CD14-positive monocyte (primary cell): Measurements from ENCODE around the gene METAP1D. TPM values are rescaled to one million over a fixed set of nuclear protein-coding genes. Genes with fewer than 3 reads are reported as not detected.

ENCODE experiments used
- DNase-seq, 3 donors: peaks; one replicate each; pipeline ENCODE4 v3.0.0-alpha.2; 2011 to 2022
- H2AFZ ChIP-seq: 2 replicates; pipeline ENCODE4 v1.6.0; 2012; ENCODE audit warnings: mild to moderate bottlenecking, low read depth, low read length, inconsistent platforms; ENCODE audit not compliant: insufficient read depth, poor library complexity, severe bottlenecking
- H3K27ac ChIP-seq, 2 donors: 1 replicate in 1 of 2; 2 replicates in 1 of 2; pipeline ENCODE4 v1.5.1; 2012 to 2013; ENCODE audit warnings: low read length in 2 of 2, control low read depth in 1 of 2, inconsistent platforms in 1 of 2, low read depth in 1 of 2, mild to moderate bottlenecking in 1 of 2
- H3K27me3 ChIP-seq, 2 donors: one replicate each; pipeline versions ENCODE4 v1.6.0 to v1.6.1; 2011 to 2013; ENCODE audit warnings: low read length in 2 of 2; ENCODE audit not compliant: control insufficient read depth in 2 of 2, insufficient read depth in 2 of 2
- H3K36me3 ChIP-seq, 2 donors: replicated peaks in 1 of 2; 1 replicate in 1 of 2; 2 replicates in 1 of 2; pipeline versions ENCODE4 v1.5.1 to v1.6.1; 2012 to 2013; ENCODE audit warnings: low read length in 2 of 2, control low read depth in 1 of 2, inconsistent platforms in 1 of 2, mild to moderate bottlenecking in 1 of 2; ENCODE audit not compliant: insufficient read depth in 2 of 2, control insufficient read depth in 1 of 2
- H3K4me1 ChIP-seq, 2 donors: 1 replicate in 1 of 2; 2 replicates in 1 of 2; pipeline versions ENCODE4 v1.5.1 to v1.6.1; 2012 to 2013; ENCODE audit warnings: low read length in 2 of 2, control low read depth in 1 of 2, inconsistent platforms in 1 of 2, mild to moderate bottlenecking in 1 of 2, moderate library complexity in 1 of 2; ENCODE audit not compliant: insufficient read depth in 2 of 2, control insufficient read depth in 1 of 2
- H3K4me2 ChIP-seq: replicated peaks from 2 replicates; pipeline ENCODE3; 2012; ENCODE audit warnings: low read length, moderate library complexity, mild to moderate bottlenecking; ENCODE audit not compliant: poor library complexity, severe bottlenecking; ENCODE audit errors: extremely low read depth
- H3K4me3 ChIP-seq, 3 experiments: fragments of 200-600 bp in 1 of 3; sonication (generic) in 1 of 3; replicated peaks in 1 of 3; 1 replicate in 2 of 3; 2 replicates in 1 of 3; pipeline ENCODE4 v1.5.1; 2011 to 2013; ENCODE audit warnings: low read length in 3 of 3, mild to moderate bottlenecking in 3 of 3, control low read depth in 2 of 3, low read depth in 2 of 3, inconsistent platforms in 1 of 3, moderate library complexity in 1 of 3
- H3K79me2 ChIP-seq: 2 replicates; pipeline ENCODE4 v1.6.0; 2012; ENCODE audit warnings: mild to moderate bottlenecking, control low read depth, inconsistent platforms, low read length, moderate library complexity; ENCODE audit not compliant: insufficient read depth
- H3K9ac ChIP-seq: 2 replicates; pipeline ENCODE4 v1.6.0; 2017; ENCODE audit warnings: low read length, mild to moderate bottlenecking; ENCODE audit not compliant: insufficient read depth, poor library complexity, severe bottlenecking
- H3K9me3 ChIP-seq, 2 donors: replicated peaks in 1 of 2; 1 replicate in 1 of 2; 2 replicates in 1 of 2; pipeline versions ENCODE4 v1.5.1 to v1.6.1; 2012 to 2013; ENCODE audit warnings: low read length in 2 of 2, control low read depth in 1 of 2; ENCODE audit not compliant: control insufficient read depth in 1 of 2, insufficient read depth in 1 of 2
- H4K20me1 ChIP-seq: 2 replicates; pipeline ENCODE4 v1.6.0; 2012; ENCODE audit warnings: mild to moderate bottlenecking, low read length, control low read depth, moderate library complexity; ENCODE audit not compliant: insufficient read depth
- H3K27ac Mint-ChIP-seq, 7 donors: one replicate each; pipeline ENCODE4 v1.8.0; 2020; ENCODE audit warnings: mild to moderate bottlenecking in 7 of 7, mixed read lengths in 7 of 7, moderate library complexity in 6 of 7, inconsistent platforms in 2 of 7
- H3K27me3 Mint-ChIP-seq, 3 donors: one replicate each; pipeline ENCODE4 v1.8.0; 2021 to 2022; ENCODE audit warnings: low read depth in 3 of 3, mild to moderate bottlenecking in 3 of 3, mixed read lengths in 3 of 3, moderate library complexity in 3 of 3, inconsistent platforms in 1 of 3
- H3K36me3 Mint-ChIP-seq, 2 donors: one replicate each; pipeline ENCODE4 v1.8.0; 2020; ENCODE audit warnings: mixed read lengths in 2 of 2, inconsistent platforms in 1 of 2, mild to moderate bottlenecking in 1 of 2
- H3K4me1 Mint-ChIP-seq: one replicate; pipeline ENCODE4 v1.8.0; 2020; ENCODE audit warnings: mild to moderate bottlenecking, mixed read lengths
- H3K4me3 Mint-ChIP-seq, 2 donors: one replicate each; pipeline ENCODE4 v1.8.0; 2020; ENCODE audit warnings: mild to moderate bottlenecking in 2 of 2, mixed read lengths in 2 of 2, moderate library complexity in 1 of 2
- H3K9me3 Mint-ChIP-seq, 7 donors: one replicate each; pipeline ENCODE4 v1.8.0; 2020 to 2022; ENCODE audit warnings: mixed read lengths in 7 of 7, mild to moderate bottlenecking in 6 of 7, moderate library complexity in 6 of 7, inconsistent platforms in 2 of 7
- WGBS: methylation state at CpG from one replicate; pipeline ENCODE4 v1.1.5; 2013; ENCODE audit warnings: missing lambda C conversion rate; ENCODE audit not compliant: insufficient coverage; 5-methylcytosine and 5-hydroxymethylcytosine counted together
- intact Hi-C, 2 donors: fragments of 100-400 bp; cut with micrococcal nuclease; formaldehyde crosslinking; loops; one replicate each; pipeline versions ENCODE4 v1.15.0 to v1.15.1; 2023
- polyA plus RNA-seq, 3 donors: library from polyadenylated mRNA; depleted of rRNA in 1 of 3; unstranded in 2 of 3; stranded (reverse) in 1 of 3; fragments of 300-500 nt in 2 of 3; fragments of >200 nt in 1 of 3; fragmentation: Illumina TruSeq in 2 of 3; gene quantifications; 1 replicate in 2 of 3; 2 replicates in 1 of 3; pipeline ENCODE4 v1.2.3, GENCODE V29; 2012 to 2021
- TF ChIP-seq, protein P1 (sequence below): fragments of 200-600 bp; IDR thresholded peaks from one replicate; pipeline ENCODE4 v1.8.0; 2022; ENCODE audit warnings: antibody characterized with exemption, mild to moderate bottlenecking

METAP1D gene
- polyA plus RNA-seq, 3 donors, result 0.37 to 1.7 (median 0.41) TPM

DNA sequence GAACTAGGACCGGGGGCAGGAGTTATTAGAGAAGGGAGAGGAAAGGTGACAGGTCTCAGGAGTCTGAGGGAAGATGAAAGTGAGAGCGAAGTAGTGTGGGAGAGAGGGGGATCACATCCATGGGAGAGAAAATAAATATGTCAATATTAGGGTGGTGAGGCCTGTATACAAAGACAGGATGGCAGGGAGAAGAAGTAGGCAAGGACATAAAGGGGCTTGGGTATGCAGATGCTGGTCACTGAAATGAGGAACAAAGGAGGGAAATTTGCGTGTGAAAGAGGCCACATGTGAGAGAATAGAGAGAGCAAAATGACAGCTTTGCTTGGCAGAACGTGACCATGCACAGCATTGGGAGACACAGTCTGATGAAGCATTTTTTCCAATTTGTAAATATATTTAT, 13.6 kb downstream of the METAP1D start:
- WGBS, result 46% methylated on average over 3 of the region's 4 CpGs
- Histone ChIP-seq H4K20me1 (no peaks in the 10 kb centered on the region), H3K9me3 (no peaks in the 10 kb centered on the region), H3K4me3 (no peak overlapping the region), H3K4me2 (no peak overlapping the region), H3K27ac (no peak overlapping the region), H2AFZ (no peak overlapping the region), H3K36me3 (no peaks in the 10 kb centered on the region), H3K79me2 (no peaks in the 10 kb centered on the region), H3K4me1 (peaks cover 47% of the 10 kb centered on the region in 2 donors), H3K27me3 (no peaks in the 10 kb centered on the region), H3K9ac (no peak overlapping the region)
- H3K4me3 Mint-ChIP-seq, result no peak overlapping the region
- intact Hi-C loops, result no loop called here
- TF ChIP-seq, protein P1, sequence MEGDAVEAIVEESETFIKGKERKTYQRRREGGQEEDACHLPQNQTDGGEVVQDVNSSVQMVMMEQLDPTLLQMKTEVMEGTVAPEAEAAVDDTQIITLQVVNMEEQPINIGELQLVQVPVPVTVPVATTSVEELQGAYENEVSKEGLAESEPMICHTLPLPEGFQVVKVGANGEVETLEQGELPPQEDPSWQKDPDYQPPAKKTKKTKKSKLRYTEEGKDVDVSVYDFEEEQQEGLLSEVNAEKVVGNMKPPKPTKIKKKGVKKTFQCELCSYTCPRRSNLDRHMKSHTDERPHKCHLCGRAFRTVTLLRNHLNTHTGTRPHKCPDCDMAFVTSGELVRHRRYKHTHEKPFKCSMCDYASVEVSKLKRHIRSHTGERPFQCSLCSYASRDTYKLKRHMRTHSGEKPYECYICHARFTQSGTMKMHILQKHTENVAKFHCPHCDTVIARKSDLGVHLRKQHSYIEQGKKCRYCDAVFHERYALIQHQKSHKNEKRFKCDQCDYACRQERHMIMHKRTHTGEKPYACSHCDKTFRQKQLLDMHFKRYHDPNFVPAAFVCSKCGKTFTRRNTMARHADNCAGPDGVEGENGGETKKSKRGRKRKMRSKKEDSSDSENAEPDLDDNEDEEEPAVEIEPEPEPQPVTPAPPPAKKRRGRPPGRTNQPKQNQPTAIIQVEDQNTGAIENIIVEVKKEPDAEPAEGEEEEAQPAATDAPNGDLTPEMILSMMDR, result no peak
- H3K4me1 Mint-ChIP-seq, result peaks cover 63% of the 10 kb centered on the region
- peak; percentile 59 to 67 (median 62) for DNase-seq
- peaks cover 0 to 3% of the 10 kb centered on the region in 2 donors for H3K36me3 Mint-ChIP-seq
- peaks cover 0 to 5% (median 0%) of the 10 kb centered on the region in 7 donors for H3K9me3 Mint-ChIP-seq
- H3K27ac Mint-ChIP-seq, result peak overlapping the region in 3 of 7 donors; percentile 4 to 45 (median 14)
- H3K27me3 Mint-ChIP-seq, result peaks cover 0 to 2% (median 0%) of the 10 kb centered on the region in 3 donors

DNA sequence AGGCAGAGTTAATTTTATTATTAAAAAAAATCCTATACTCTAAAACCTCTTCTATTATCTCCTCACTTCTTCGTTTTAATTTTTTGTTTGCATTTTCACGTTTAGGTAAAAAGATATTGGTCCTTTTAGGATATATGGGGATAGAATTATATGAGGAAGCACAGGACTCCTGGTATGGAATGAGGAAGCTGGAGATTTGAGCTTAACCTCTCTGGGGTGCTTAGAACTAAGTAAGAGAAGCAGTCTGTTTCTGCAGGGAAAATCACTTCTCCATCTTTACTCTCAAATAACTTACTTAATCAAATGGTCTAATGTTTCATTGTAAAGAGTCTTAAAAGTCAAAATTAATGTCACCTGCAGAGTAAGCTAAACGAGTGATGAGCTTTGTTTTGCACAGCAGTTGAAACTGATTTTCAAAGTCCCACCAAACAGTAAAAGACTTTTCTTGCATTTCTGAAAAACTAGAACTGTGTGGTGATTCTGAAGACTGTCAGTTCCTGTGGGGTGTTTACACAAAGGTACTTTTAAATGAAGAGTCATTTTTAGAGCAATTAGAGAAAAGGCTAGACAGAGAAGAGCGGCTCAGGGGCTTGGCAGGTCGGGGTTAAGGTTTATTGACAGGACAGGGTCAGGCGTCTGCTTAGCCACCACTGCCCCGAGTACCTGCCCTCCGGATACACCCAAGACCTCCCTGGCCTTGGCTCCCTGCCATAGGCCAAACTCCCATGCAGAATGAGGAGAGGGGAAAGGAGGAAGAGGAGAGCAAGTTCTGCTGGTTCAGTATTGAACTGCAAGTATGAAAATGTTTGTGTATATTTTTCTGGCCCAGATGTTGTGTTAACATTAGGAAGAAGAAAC, 21.6 kb downstream of the METAP1D start:
- Histone ChIP-seq H3K27me3 (no peaks in the 10 kb centered on the region), H3K4me2 (no peak overlapping the region), H3K4me3 (no peak overlapping the region), H3K9ac (no peak overlapping the region), H3K27ac (no peak overlapping the region), H3K36me3 (no peaks in the 10 kb centered on the region), H4K20me1 (no peaks in the 10 kb centered on the region), H3K9me3 (no peaks in the 10 kb centered on the region), H3K4me1 (peaks cover 23 to 26% of the 10 kb centered on the region in 2 donors), H2AFZ (peak overlapping the region; percentile 16), H3K79me2 (no peaks in the 10 kb centered on the region)
- intact Hi-C loops, result no loop called here
- Mint-ChIP-seq H3K36me3 (peaks cover 0 to 5% of the 10 kb centered on the region in 2 donors), H3K27ac (peak overlapping the region in 3 of 7 donors; percentile 26 to 70 (median 65)), H3K27me3 (no peaks in the 10 kb centered on the region), H3K4me3 (no peak overlapping the region), H3K4me1 (peaks cover 28% of the 10 kb centered on the region), H3K9me3 (no peaks in the 10 kb centered on the region)
- TF ChIP-seq, protein P1, result no peak
- 86% methylated on average over 3 of the region's 8 CpGs for WGBS
- DNase-seq, result peak in 2 of 3 donors; percentile 27 to 35
